ENCODE data around the gene SCN8A.

Gene SCN8A

GRCh38 chr12:51625370-51625769 lies 34.3 kb downstream of the SCN8A start:
- H3K36me3 ChIP-seq (ENCODE audit: control insufficient read depth in 2 of 2, insufficient read depth in 2 of 2, low read length in 2 of 2), result no peaks in the 10 kb centered on the region
- H3K27me3 ChIP-seq (ENCODE audit: control insufficient read depth in 1 of 2, insufficient read depth in 2 of 2, low read length in 2 of 2), result no peaks in the 10 kb centered on the region
- H3K4me1 ChIP-seq (ENCODE audit: control insufficient read depth, insufficient read depth, low read length), result no peaks in the 10 kb centered on the region
- no peaks in the 10 kb centered on the region for H3K9me3 ChIP-seq (ENCODE audit: control insufficient read depth in 2 of 2, low read length in 2 of 2)
- no peak overlapping the region for H3K27ac ChIP-seq (ENCODE audit: low read length)
- no peak overlapping the region for H3K4me3 ChIP-seq (ENCODE audit: low read length in 2 of 2)
- H3K9ac ChIP-seq (ENCODE audit: low read length in 2 of 2), result no peak overlapping the region

GRCh38 chr12:51626115-51626514 lies 35.1 kb downstream of the SCN8A start:
- no peak overlapping the region for H3K9ac ChIP-seq (ENCODE audit: low read length in 2 of 2)
- no peak overlapping the region for H3K4me3 ChIP-seq (ENCODE audit: low read length in 2 of 2)
- no peaks in the 10 kb centered on the region for H3K9me3 ChIP-seq (ENCODE audit: control insufficient read depth in 2 of 2, low read length in 2 of 2)
- no peaks in the 10 kb centered on the region for H3K4me1 ChIP-seq (ENCODE audit: control insufficient read depth, insufficient read depth, low read length)
- no peaks in the 10 kb centered on the region for H3K36me3 ChIP-seq (ENCODE audit: control insufficient read depth in 2 of 2, insufficient read depth in 2 of 2, low read length in 2 of 2)
- no peak overlapping the region for H3K27ac ChIP-seq (ENCODE audit: low read length)
- no peaks in the 10 kb centered on the region for H3K27me3 ChIP-seq (ENCODE audit: control insufficient read depth in 1 of 2, insufficient read depth in 2 of 2, low read length in 2 of 2)

GRCh38 chr12:51626629-51627028 lies 35.6 kb downstream of the SCN8A start:
- Histone ChIP-seq H3K9ac (ENCODE audit: low read length in 2 of 2) (no peak overlapping the region), H3K4me3 (ENCODE audit: low read length in 2 of 2) (no peak overlapping the region), H3K4me1 (ENCODE audit: control insufficient read depth, insufficient read depth, low read length) (no peaks in the 10 kb centered on the region), H3K27ac (ENCODE audit: low read length) (no peak overlapping the region), H3K9me3 (ENCODE audit: control insufficient read depth in 2 of 2, low read length in 2 of 2) (no peaks in the 10 kb centered on the region), H3K36me3 (ENCODE audit: control insufficient read depth in 2 of 2, insufficient read depth in 2 of 2, low read length in 2 of 2) (no peaks in the 10 kb centered on the region), H3K27me3 (ENCODE audit: control insufficient read depth in 1 of 2, insufficient read depth in 2 of 2, low read length in 2 of 2) (no peaks in the 10 kb centered on the region)

- Histone ChIP-seq H3K9me3 (ENCODE audit: control insufficient read depth in 2 of 2, low read length in 2 of 2) (no peaks in the 10 kb centered on the region), H3K27me3 (ENCODE audit: control insufficient read depth in 1 of 2, insufficient read depth in 2 of 2, low read length in 2 of 2) (no peaks in the 10 kb centered on the region), H3K4me3 (ENCODE audit: low read length in 2 of 2) (no peak overlapping the region), H3K27ac (ENCODE audit: low read length) (no peak overlapping the region), H3K4me1 (ENCODE audit: control insufficient read depth, insufficient read depth, low read length) (no peaks in the 10 kb centered on the region), H3K9ac (ENCODE audit: low read length in 2 of 2) (no peak overlapping the region), H3K36me3 (ENCODE audit: control insufficient read depth in 2 of 2, insufficient read depth in 2 of 2, low read length in 2 of 2) (no peaks in the 10 kb centered on the region)
Observed at GRCh38 chr12:51630256-51630880, 39.3 kb downstream of the SCN8A start.

- no peaks in the 10 kb centered on the region for H3K9me3 ChIP-seq (ENCODE audit: control insufficient read depth in 2 of 2, low read length in 2 of 2)
- no peak overlapping the region for H3K4me3 ChIP-seq (ENCODE audit: low read length in 2 of 2)
- H3K36me3 ChIP-seq (ENCODE audit: control insufficient read depth in 2 of 2, insufficient read depth in 2 of 2, low read length in 2 of 2), result no peaks in the 10 kb centered on the region
- no peaks in the 10 kb centered on the region for H3K4me1 ChIP-seq (ENCODE audit: control insufficient read depth, insufficient read depth, low read length)
- H3K9ac ChIP-seq (ENCODE audit: low read length in 2 of 2), result no peak overlapping the region
- no peak overlapping the region for H3K27ac ChIP-seq (ENCODE audit: low read length)
- H3K27me3 ChIP-seq (ENCODE audit: control insufficient read depth in 1 of 2, insufficient read depth in 2 of 2, low read length in 2 of 2), result no peaks in the 10 kb centered on the region
Observed at GRCh38 chr12:51630986-51631385, 40.0 kb downstream of the SCN8A start.

GRCh38 chr12:51631591-51631990 lies 40.6 kb downstream of the SCN8A start:
- no peak overlapping the region for H3K4me3 ChIP-seq (ENCODE audit: low read length in 2 of 2)
- H3K9ac ChIP-seq (ENCODE audit: low read length in 2 of 2), result no peak overlapping the region
- H3K27me3 ChIP-seq (ENCODE audit: control insufficient read depth in 1 of 2, insufficient read depth in 2 of 2, low read length in 2 of 2), result no peaks in the 10 kb centered on the region
- no peaks in the 10 kb centered on the region for H3K36me3 ChIP-seq (ENCODE audit: control insufficient read depth in 2 of 2, insufficient read depth in 2 of 2, low read length in 2 of 2)
- no peaks in the 10 kb centered on the region for H3K9me3 ChIP-seq (ENCODE audit: control insufficient read depth in 2 of 2, low read length in 2 of 2)
- H3K4me1 ChIP-seq (ENCODE audit: control insufficient read depth, insufficient read depth, low read length), result no peaks in the 10 kb centered on the region
- no peak overlapping the region for H3K27ac ChIP-seq (ENCODE audit: low read length)

GRCh38 chr12:51632623-51633022 lies 41.6 kb downstream of the SCN8A start:
- Histone ChIP-seq H3K4me3 (ENCODE audit: low read length in 2 of 2) (no peak overlapping the region), H3K9ac (ENCODE audit: low read length in 2 of 2) (no peak overlapping the region), H3K9me3 (ENCODE audit: control insufficient read depth in 2 of 2, low read length in 2 of 2) (peaks cover 2 to 6% of the 10 kb centered on the region in 2 donors), H3K36me3 (ENCODE audit: control insufficient read depth in 2 of 2, insufficient read depth in 2 of 2, low read length in 2 of 2) (no peaks in the 10 kb centered on the region), H3K4me1 (ENCODE audit: control insufficient read depth, insufficient read depth, low read length) (no peaks in the 10 kb centered on the region), H3K27ac (ENCODE audit: low read length) (no peak overlapping the region), H3K27me3 (ENCODE audit: control insufficient read depth in 1 of 2, insufficient read depth in 2 of 2, low read length in 2 of 2) (no peaks in the 10 kb centered on the region)

- Histone ChIP-seq H3K9ac (ENCODE audit: low read length in 2 of 2) (no peak overlapping the region), H3K36me3 (ENCODE audit: control insufficient read depth in 2 of 2, insufficient read depth in 2 of 2, low read length in 2 of 2) (no peaks in the 10 kb centered on the region), H3K4me1 (ENCODE audit: control insufficient read depth, insufficient read depth, low read length) (no peaks in the 10 kb centered on the region), H3K9me3 (ENCODE audit: control insufficient read depth in 2 of 2, low read length in 2 of 2) (peaks cover 2 to 8% of the 10 kb centered on the region in 2 donors), H3K27ac (ENCODE audit: low read length) (no peak overlapping the region), H3K4me3 (ENCODE audit: low read length in 2 of 2) (no peak overlapping the region), H3K27me3 (ENCODE audit: control insufficient read depth in 1 of 2, insufficient read depth in 2 of 2, low read length in 2 of 2) (no peaks in the 10 kb centered on the region)
Observed at GRCh38 chr12:51635346-51635745, 44.3 kb downstream of the SCN8A start.

- Histone ChIP-seq H3K9ac (ENCODE audit: low read length in 2 of 2) (no peak overlapping the region), H3K9me3 (ENCODE audit: control insufficient read depth in 2 of 2, low read length in 2 of 2) (peaks cover 2 to 8% of the 10 kb centered on the region in 2 donors), H3K4me3 (ENCODE audit: low read length in 2 of 2) (no peak overlapping the region), H3K4me1 (ENCODE audit: control insufficient read depth, insufficient read depth, low read length) (no peaks in the 10 kb centered on the region), H3K36me3 (ENCODE audit: control insufficient read depth in 2 of 2, insufficient read depth in 2 of 2, low read length in 2 of 2) (no peaks in the 10 kb centered on the region), H3K27me3 (ENCODE audit: control insufficient read depth in 1 of 2, insufficient read depth in 2 of 2, low read length in 2 of 2) (no peaks in the 10 kb centered on the region), H3K27ac (ENCODE audit: low read length) (no peak overlapping the region)
Observed at GRCh38 chr12:51636581-51636980, 45.5 kb downstream of the SCN8A start.

GRCh38 chr12:51636986-51637385 lies 46.0 kb downstream of the SCN8A start:
- no peaks in the 10 kb centered on the region for H3K4me1 ChIP-seq (ENCODE audit: control insufficient read depth, insufficient read depth, low read length)
- H3K27ac ChIP-seq (ENCODE audit: low read length), result no peak overlapping the region
- no peaks in the 10 kb centered on the region for H3K27me3 ChIP-seq (ENCODE audit: control insufficient read depth in 1 of 2, insufficient read depth in 2 of 2, low read length in 2 of 2)
- H3K4me3 ChIP-seq (ENCODE audit: low read length in 2 of 2), result no peak overlapping the region
- H3K9ac ChIP-seq (ENCODE audit: low read length in 2 of 2), result no peak overlapping the region
- peaks cover 2 to 8% of the 10 kb centered on the region in 2 donors for H3K9me3 ChIP-seq (ENCODE audit: control insufficient read depth in 2 of 2, low read length in 2 of 2)
- no peaks in the 10 kb centered on the region for H3K36me3 ChIP-seq (ENCODE audit: control insufficient read depth in 2 of 2, insufficient read depth in 2 of 2, low read length in 2 of 2)

- H3K27me3 ChIP-seq (ENCODE audit: control insufficient read depth in 1 of 2, insufficient read depth in 2 of 2, low read length in 2 of 2), result no peaks in the 10 kb centered on the region
- no peak overlapping the region for H3K27ac ChIP-seq (ENCODE audit: low read length)
- no peaks in the 10 kb centered on the region for H3K36me3 ChIP-seq (ENCODE audit: control insufficient read depth in 2 of 2, insufficient read depth in 2 of 2, low read length in 2 of 2)
- no peaks in the 10 kb centered on the region for H3K4me1 ChIP-seq (ENCODE audit: control insufficient read depth, insufficient read depth, low read length)
- H3K9me3 ChIP-seq (ENCODE audit: control insufficient read depth in 2 of 2, low read length in 2 of 2), result peaks cover 2 to 8% of the 10 kb centered on the region in 2 donors
- no peak overlapping the region for H3K4me3 ChIP-seq (ENCODE audit: low read length in 2 of 2)
- no peak overlapping the region for H3K9ac ChIP-seq (ENCODE audit: low read length in 2 of 2)
Observed at GRCh38 chr12:51639361-51639760, 48.3 kb downstream of the SCN8A start.
